ENCODE data around the gene ASAP3. TPM values are rescaled to one million over a fixed set of nuclear protein-coding genes. Genes with fewer than 3 reads are reported as not detected.

ASAP3 gene
- total and polyA plus RNA-seq, 2 experiments from 2014 or later, result 13.9 to 27.3 TPM

DNA sequence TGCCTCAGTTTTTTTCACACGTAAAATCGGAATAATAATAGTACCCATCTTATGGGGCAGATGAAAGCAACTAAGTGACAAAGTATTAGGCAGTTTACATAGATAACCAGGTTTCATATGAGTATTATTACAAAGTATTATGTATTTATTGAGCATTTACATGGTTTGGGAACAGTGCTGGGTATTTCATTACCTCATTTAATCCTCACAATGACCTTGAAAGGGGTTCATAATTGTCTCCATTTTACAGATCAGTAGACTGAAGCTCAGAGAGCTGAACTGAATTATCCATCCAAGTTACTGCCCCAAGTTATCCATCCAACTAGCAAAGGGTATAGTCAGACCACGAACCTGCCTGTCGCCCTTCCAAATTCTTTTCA is 80.6 kb downstream of the ASAP3 start:
- no peaks in the 10 kb centered on the region for H3K9me2 ChIP-seq (ENCODE audit: insufficient read depth)
- no peaks in the 10 kb centered on the region for H3K36me3 ChIP-seq (ENCODE audit: low read depth)
- no peaks in the 10 kb centered on the region for H4K20me1 ChIP-seq (ENCODE audit: insufficient read depth)
- no peak for DNase-seq
- H3K79me2 ChIP-seq (ENCODE audit: insufficient read depth), result no peaks in the 10 kb centered on the region
- H3K27ac ChIP-seq, result peak overlapping the region; percentile 69
- H3K4me1 ChIP-seq (ENCODE audit: insufficient read depth), result peaks cover 46% of the 10 kb centered on the region
- H3K9me3 ChIP-seq (ENCODE audit: low read depth), result no peaks in the 10 kb centered on the region
- peaks cover 44% of the 10 kb centered on the region for H3F3A ChIP-seq (ENCODE audit: insufficient read depth)
- no peak overlapping the region for H3K4me3 ChIP-seq
- in situ Hi-C loops (cut with MboI), result no loop called here
- peak overlapping the region; percentile 12; the same call in 1 of the 2 replicates for H3K9ac ChIP-seq
- H2AFZ ChIP-seq, result peak overlapping the region; percentile 39; the same call in 1 of the 2 replicates
- WGBS, 2 experiments (ENCODE audit: low coverage in 1 of 2, low lambda C conversion rate in 2 of 2, missing lambda C conversion rate in 2 of 2), result 87 to 96% methylated on average over 4 of the region's 4 CpGs
- peak overlapping the region; percentile 66 for H3K4me2 ChIP-seq (ENCODE audit: unreplicated experiment)
- TF ChIP-seq EZH2 (IDR thresholded peaks at IDR 0.05; ENCODE audit: insufficient read depth, poor library complexity, severe bottlenecking), result no peak
- H3K27me3 ChIP-seq (replicated peaks; ENCODE audit: insufficient read depth), result no peaks in the 10 kb centered on the region

DNA sequence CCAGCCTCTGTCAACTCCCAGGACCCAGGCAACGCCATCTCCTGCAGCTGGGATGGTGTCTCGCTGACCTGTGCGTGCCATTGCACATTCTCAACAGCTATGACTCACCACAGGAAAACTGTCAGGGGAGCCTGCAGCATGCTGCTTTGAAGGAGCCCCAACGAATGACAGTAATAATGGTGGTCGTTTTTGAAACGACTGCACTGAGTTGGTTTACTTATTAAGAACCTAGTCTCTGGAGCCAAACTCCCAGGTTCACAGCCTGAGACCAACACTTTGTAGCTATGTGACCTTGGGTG is 81.0 kb downstream of the ASAP3 start:
- peak; percentile 91 for DNase-seq
- Histone ChIP-seq H3K9me2 (ENCODE audit: insufficient read depth) (no peaks in the 10 kb centered on the region), H3K79me2 (ENCODE audit: insufficient read depth) (no peaks in the 10 kb centered on the region), H3K27ac (peak overlapping the region; percentile 69), H4K20me1 (ENCODE audit: insufficient read depth) (no peaks in the 10 kb centered on the region), H3K9me3 (ENCODE audit: low read depth) (no peaks in the 10 kb centered on the region), H3K9ac (0 out of 2 replicates have a peak overlapping the region, but pooled peaks have one; percentile 12), H3K27me3 (replicated peaks; ENCODE audit: insufficient read depth) (no peaks in the 10 kb centered on the region), H3F3A (ENCODE audit: insufficient read depth) (peaks cover 44% of the 10 kb centered on the region), H2AFZ (peak overlapping the region; percentile 20; the same call in 1 of the 2 replicates), H3K4me3 (no peak overlapping the region), H3K4me1 (ENCODE audit: insufficient read depth) (peaks cover 46% of the 10 kb centered on the region), H3K4me2 (ENCODE audit: unreplicated experiment) (peak overlapping the region; percentile 66), H3K36me3 (ENCODE audit: low read depth) (no peaks in the 10 kb centered on the region)
- in situ Hi-C loops (cut with MboI), result no loop called here
- TF ChIP-seq EZH2 (IDR thresholded peaks at IDR 0.05; ENCODE audit: insufficient read depth, poor library complexity, severe bottlenecking) (no peak), EZH2phosphoT487 (IDR thresholded peaks at IDR 0.05; ENCODE audit: insufficient read depth, low read depth) (no peak)
- WGBS, 2 experiments (ENCODE audit: low coverage in 1 of 2, low lambda C conversion rate in 2 of 2, missing lambda C conversion rate in 2 of 2), result 1 to 6% methylated on average over 6 of the region's 6 CpGs

DNA sequence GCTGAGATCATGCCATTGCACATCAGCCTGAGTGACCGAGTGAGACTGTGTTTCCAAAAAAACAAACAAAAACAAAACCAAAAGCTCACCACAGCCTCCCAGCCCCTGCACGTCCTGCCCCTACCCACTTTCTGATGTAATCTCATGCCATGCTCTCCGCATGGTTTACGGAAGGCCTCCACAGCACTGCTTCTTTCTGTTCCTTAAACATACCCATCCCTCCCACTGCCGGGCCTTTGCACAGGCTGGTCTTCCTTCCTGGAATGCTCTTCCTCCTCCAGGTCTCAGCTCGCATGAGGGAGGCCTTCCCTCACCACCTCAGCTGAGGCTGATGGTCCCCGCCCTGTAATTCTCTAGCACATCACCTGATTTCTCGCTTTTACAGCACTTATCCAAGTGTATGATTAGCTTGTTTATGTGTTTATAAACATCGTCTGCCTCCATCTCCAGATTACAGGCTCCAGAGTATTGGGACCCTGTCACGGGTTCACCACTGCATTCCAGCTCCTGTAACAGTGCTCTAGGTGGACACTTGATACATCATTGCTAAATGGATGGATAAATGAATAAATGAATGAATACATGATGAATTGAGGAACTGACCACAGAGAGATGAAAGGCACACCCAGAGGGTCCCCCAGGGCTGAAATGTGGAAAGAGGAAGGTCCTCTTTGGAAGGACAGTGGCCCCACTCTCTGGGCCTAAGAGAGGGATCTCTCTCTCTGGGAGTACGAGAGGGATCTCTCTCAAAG is 81.5 kb downstream of the ASAP3 start:
- peak overlapping the region; percentile 66 for H3K4me2 ChIP-seq (ENCODE audit: unreplicated experiment)
- in situ Hi-C loops (cut with MboI), result no loop called here

DNA sequence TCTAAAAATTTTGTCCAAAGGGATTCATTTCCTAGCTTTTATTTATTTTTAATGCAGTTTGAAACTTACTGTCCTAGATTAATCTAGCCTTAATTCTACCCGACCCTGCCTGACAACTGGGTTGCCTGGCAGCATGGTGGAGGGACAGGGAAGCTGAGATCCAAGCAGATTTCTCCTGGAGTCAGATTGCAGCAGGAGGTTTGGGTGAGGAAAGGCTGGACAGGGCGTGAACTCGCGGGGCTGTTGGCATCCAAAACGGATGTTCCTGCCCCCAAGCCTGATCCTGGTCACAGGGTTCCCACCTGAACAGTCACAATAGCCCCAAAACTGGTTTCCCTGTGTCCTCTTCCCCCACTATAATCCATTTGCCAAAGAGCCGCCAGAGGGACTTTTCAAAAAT is 82.7 kb downstream of the ASAP3 start:
- no peaks in the 10 kb centered on the region for H4K20me1 ChIP-seq (ENCODE audit: insufficient read depth)
- peaks cover 38% of the 10 kb centered on the region for H3K4me1 ChIP-seq (ENCODE audit: insufficient read depth)
- H3K79me2 ChIP-seq (ENCODE audit: insufficient read depth), result no peaks in the 10 kb centered on the region
- H3K27me3 ChIP-seq (replicated peaks; ENCODE audit: insufficient read depth), result no peaks in the 10 kb centered on the region
- in situ Hi-C loops (cut with MboI), result no loop called here
- H3K4me3 ChIP-seq, result no peak overlapping the region
- H3K9me2 ChIP-seq (ENCODE audit: insufficient read depth), result no peaks in the 10 kb centered on the region
- DNase-seq, result peak; percentile 14
- no peak overlapping the region for H3K4me2 ChIP-seq (ENCODE audit: unreplicated experiment)
- H3K36me3 ChIP-seq (ENCODE audit: low read depth), result no peaks in the 10 kb centered on the region
- H3K9me3 ChIP-seq (ENCODE audit: low read depth), result no peaks in the 10 kb centered on the region
- peak overlapping the region; percentile 51 for H3K27ac ChIP-seq
- H3K9ac ChIP-seq, result no peak overlapping the region
- TF ChIP-seq EZH2phosphoT487 (IDR thresholded peaks at IDR 0.05; ENCODE audit: insufficient read depth, low read depth) (no peak), EZH2 (IDR thresholded peaks at IDR 0.05; ENCODE audit: insufficient read depth, poor library complexity, severe bottlenecking) (no peak)
- H2AFZ ChIP-seq, result no peak overlapping the region
- H3F3A ChIP-seq (ENCODE audit: insufficient read depth), result peaks cover 45% of the 10 kb centered on the region
- WGBS, 2 experiments (ENCODE audit: low coverage in 1 of 2, low lambda C conversion rate in 2 of 2, missing lambda C conversion rate in 2 of 2), result 56 to 57% methylated on average over 6 of the region's 6 CpGs

More for the DNA sequence above, 81.5 kb downstream of the ASAP3 start:
- peak overlapping the region; percentile 69 for H3K27ac ChIP-seq
- peaks cover 44% of the 10 kb centered on the region for H3K4me1 ChIP-seq (ENCODE audit: insufficient read depth)
- H3F3A ChIP-seq (ENCODE audit: insufficient read depth), result peaks cover 44% of the 10 kb centered on the region
- no peaks in the 10 kb centered on the region for H3K79me2 ChIP-seq (ENCODE audit: insufficient read depth)
- no peak overlapping the region for H3K4me3 ChIP-seq
- H4K20me1 ChIP-seq (ENCODE audit: insufficient read depth), result no peaks in the 10 kb centered on the region
- no peaks in the 10 kb centered on the region for H3K9me2 ChIP-seq (ENCODE audit: insufficient read depth)
- H3K9me3 ChIP-seq (ENCODE audit: low read depth), result no peaks in the 10 kb centered on the region
- H3K36me3 ChIP-seq (ENCODE audit: low read depth), result no peaks in the 10 kb centered on the region
- WGBS, 2 experiments (ENCODE audit: low coverage in 1 of 2, low lambda C conversion rate in 2 of 2, missing lambda C conversion rate in 2 of 2), result 85 to 89% methylated on average over 11 of the region's 11 CpGs
- no peak overlapping the region for H3K9ac ChIP-seq
- TF ChIP-seq EZH2phosphoT487 (IDR thresholded peaks at IDR 0.05; ENCODE audit: insufficient read depth, low read depth) (no peak), EZH2 (IDR thresholded peaks at IDR 0.05; ENCODE audit: insufficient read depth, poor library complexity, severe bottlenecking) (no peak)
- DNase-seq, result no peak
- peak overlapping the region; percentile 20; the same call in 1 of the 2 replicates for H2AFZ ChIP-seq
- no peaks in the 10 kb centered on the region for H3K27me3 ChIP-seq (replicated peaks; ENCODE audit: insufficient read depth)

Measured in GM23248 (cell line).